ENCODE results near the gene UBXN11.

GRCh38 chr1:26353210-26353859, 46.9 kb upstream of the UBXN11 start:
- TF ChIP-seq, protein P1, sequence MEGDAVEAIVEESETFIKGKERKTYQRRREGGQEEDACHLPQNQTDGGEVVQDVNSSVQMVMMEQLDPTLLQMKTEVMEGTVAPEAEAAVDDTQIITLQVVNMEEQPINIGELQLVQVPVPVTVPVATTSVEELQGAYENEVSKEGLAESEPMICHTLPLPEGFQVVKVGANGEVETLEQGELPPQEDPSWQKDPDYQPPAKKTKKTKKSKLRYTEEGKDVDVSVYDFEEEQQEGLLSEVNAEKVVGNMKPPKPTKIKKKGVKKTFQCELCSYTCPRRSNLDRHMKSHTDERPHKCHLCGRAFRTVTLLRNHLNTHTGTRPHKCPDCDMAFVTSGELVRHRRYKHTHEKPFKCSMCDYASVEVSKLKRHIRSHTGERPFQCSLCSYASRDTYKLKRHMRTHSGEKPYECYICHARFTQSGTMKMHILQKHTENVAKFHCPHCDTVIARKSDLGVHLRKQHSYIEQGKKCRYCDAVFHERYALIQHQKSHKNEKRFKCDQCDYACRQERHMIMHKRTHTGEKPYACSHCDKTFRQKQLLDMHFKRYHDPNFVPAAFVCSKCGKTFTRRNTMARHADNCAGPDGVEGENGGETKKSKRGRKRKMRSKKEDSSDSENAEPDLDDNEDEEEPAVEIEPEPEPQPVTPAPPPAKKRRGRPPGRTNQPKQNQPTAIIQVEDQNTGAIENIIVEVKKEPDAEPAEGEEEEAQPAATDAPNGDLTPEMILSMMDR (IDR thresholded peaks at IDR 0.05) = no peak
- no peak for TF ChIP-seq EP300 (IDR thresholded peaks at IDR 0.05)

All from tibial nerve (tissue), 4 donors.